ENCODE data around the gene MPRIP.

Gene MPRIP

GRCh38 chr17:17022011-17022410, 20.2 kb upstream of the MPRIP start:
- no peak for TF ChIP-seq ZNF8 (CRISPR knock-in tag; IDR thresholded peaks at IDR 0.05)
- ATAC-seq, result no peak

GRCh38 chr17:17022456-17022855, 19.8 kb upstream of the MPRIP start:
- ATAC-seq, result no peak
- no peak for TF ChIP-seq ZNF565 (CRISPR knock-in tag; conservative IDR thresholded peaks at IDR 0.05; ENCODE audit: low read depth)
- no peak for TF ChIP-seq TOX (CRISPR knock-in tag; IDR thresholded peaks at IDR 0.05; ENCODE audit: borderline replicate concordance)

- no peak for TF ChIP-seq ZNF70 (CRISPR knock-in tag; IDR thresholded peaks at IDR 0.05)
- no peak for TF ChIP-seq GLIS3 (CRISPR knock-in tag; IDR thresholded peaks at IDR 0.05)
- no peak for TF ChIP-seq RARB (CRISPR knock-in tag; IDR thresholded peaks at IDR 0.05)
- no peak for TF ChIP-seq CREB5 (CRISPR knock-in tag; IDR thresholded peaks at IDR 0.05; ENCODE audit: low read depth)
- no peak for TF ChIP-seq TOX (CRISPR knock-in tag; IDR thresholded peaks at IDR 0.05; ENCODE audit: borderline replicate concordance)
- no peak for TF ChIP-seq PPARA (CRISPR knock-in tag; IDR thresholded peaks at IDR 0.05; ENCODE audit: borderline replicate concordance)
- no peak for TF ChIP-seq OSR1 (CRISPR knock-in tag; IDR thresholded peaks at IDR 0.05)
- no peak for TF ChIP-seq TCF4 (CRISPR knock-in tag; IDR thresholded peaks at IDR 0.05; ENCODE audit: borderline replicate concordance)
- no peak for TF ChIP-seq PATZ1 (CRISPR knock-in tag; IDR thresholded peaks at IDR 0.05; ENCODE audit: borderline replicate concordance)
- TF ChIP-seq ZNF8 (CRISPR knock-in tag; IDR thresholded peaks at IDR 0.05), result no peak
- no peak for TF ChIP-seq CSRNP3 (CRISPR knock-in tag; IDR thresholded peaks at IDR 0.05)
- no peak for TF ChIP-seq BACH2 (CRISPR knock-in tag; IDR thresholded peaks at IDR 0.05; ENCODE audit: borderline replicate concordance)
- TF ChIP-seq ISL1 (CRISPR knock-in tag; IDR thresholded peaks at IDR 0.05), result no peak
- no peak for TF ChIP-seq ZNF565 (CRISPR knock-in tag; conservative IDR thresholded peaks at IDR 0.05; ENCODE audit: low read depth)
- no peak for TF ChIP-seq CSDC2 (CRISPR knock-in tag; IDR thresholded peaks at IDR 0.05)
- no peak for TF ChIP-seq SNAI2 (CRISPR knock-in tag; IDR thresholded peaks at IDR 0.05)
- TF ChIP-seq TSHZ2 (CRISPR knock-in tag; IDR thresholded peaks at IDR 0.05), result no peak
- no peak for TF ChIP-seq POU6F1 (CRISPR knock-in tag; IDR thresholded peaks at IDR 0.05; ENCODE audit: borderline replicate concordance, low read depth)
- no peak; the same call in 2 of the 3 replicates for ATAC-seq
Measured at GRCh38 chr17:17024778-17025300, 17.4 kb upstream of the MPRIP start.

- ATAC-seq, result no peak
- TF ChIP-seq ESRRG (CRISPR knock-in tag; IDR thresholded peaks at IDR 0.05), result no peak
- TF ChIP-seq SNAI2 (CRISPR knock-in tag; IDR thresholded peaks at IDR 0.05), result no peak
- no peak for TF ChIP-seq CREB5 (CRISPR knock-in tag; IDR thresholded peaks at IDR 0.05; ENCODE audit: low read depth)
- TF ChIP-seq RARB (CRISPR knock-in tag; IDR thresholded peaks at IDR 0.05), result no peak
- TF ChIP-seq GLIS3 (CRISPR knock-in tag; IDR thresholded peaks at IDR 0.05), result no peak
- no peak for TF ChIP-seq OSR1 (CRISPR knock-in tag; IDR thresholded peaks at IDR 0.05)
- TF ChIP-seq PATZ1 (CRISPR knock-in tag; IDR thresholded peaks at IDR 0.05; ENCODE audit: borderline replicate concordance), result no peak
- TF ChIP-seq BACH2 (CRISPR knock-in tag; IDR thresholded peaks at IDR 0.05; ENCODE audit: borderline replicate concordance), result no peak
- TF ChIP-seq ZC3H10 (CRISPR knock-in tag; IDR thresholded peaks at IDR 0.05), result no peak
- TF ChIP-seq ZNF565 (CRISPR knock-in tag; conservative IDR thresholded peaks at IDR 0.05; ENCODE audit: low read depth), result no peak
- no peak for TF ChIP-seq TCF4 (CRISPR knock-in tag; IDR thresholded peaks at IDR 0.05; ENCODE audit: borderline replicate concordance)
- no peak for TF ChIP-seq ZFP3 (CRISPR knock-in tag; IDR thresholded peaks at IDR 0.05)
Measured at GRCh38 chr17:17025621-17026020, 16.6 kb upstream of the MPRIP start.

All from SK-N-SH treated with all-trans-retinoic acid at 6 μM for 48 hours (cell line).